CD4-positive, alpha-beta T cell (primary cell): ENCODE data around the gene FCMR. TPM values are rescaled to one million over a fixed set of nuclear protein-coding genes. Genes with fewer than 3 reads are reported as not detected.

ENCODE experiments used
- ATAC-seq: fragments of 200-7000 bp; cut with Tn5 transposase; one replicate; pipeline ENCODE4 v1.10.0; 2022; ENCODE audit warnings: mild to moderate bottlenecking; ENCODE audit not compliant: poor library complexity
- CTCF ChIA-PET: fragments of 350-600 bp; sonication (Branson Sonifier 250); formaldehyde crosslinking; loops from one replicate; lab custom pipeline; 2021; ENCODE audit warnings: antibody characterized with exemption, inconsistent platforms; lab: Charles Lee
- POLR2A ChIA-PET: fragments of 350-600 bp; sonication (Branson Sonifier 250); formaldehyde crosslinking; loops from one replicate; lab custom pipeline; 2021; ENCODE audit warnings: antibody characterized with exemption, inconsistent platforms; lab: Charles Lee
- DNase-seq, 14 experiments: peaks; one replicate each; pipeline ENCODE4 v3.0.0-alpha.2; 2013 to 2020; ENCODE audit warnings: mixed read lengths in 2 of 14
- H3K27ac ChIP-seq, 2 donors: one replicate each; pipeline versions ENCODE4 v1.5.1 to v1.7.0; 2013; ENCODE audit warnings: low read length in 2 of 2, low read depth in 1 of 2, mild to moderate bottlenecking in 1 of 2
- H3K27me3 ChIP-seq, 2 experiments: 1 replicate in 1 of 2; 2 replicates in 1 of 2; pipeline versions ENCODE4 v1.6.1 to v1.7.0; 2013; ENCODE audit warnings: low read length in 2 of 2, control low read depth in 1 of 2, mild to moderate bottlenecking in 1 of 2, moderate library complexity in 1 of 2; ENCODE audit not compliant: insufficient read depth in 2 of 2, control insufficient read depth in 1 of 2
- H3K36me3 ChIP-seq: one replicate; pipeline ENCODE4 v1.6.1; 2013; ENCODE audit warnings: low read length, control low read depth; ENCODE audit not compliant: insufficient read depth
- H3K4me1 ChIP-seq: one replicate; pipeline ENCODE4 v1.6.1; 2013; ENCODE audit warnings: low read length, control low read depth; ENCODE audit not compliant: insufficient read depth
- H3K4me3 ChIP-seq: one replicate; pipeline ENCODE4 v1.5.1; 2013; ENCODE audit warnings: mild to moderate bottlenecking, low read length, moderate library complexity
- H3K9me3 ChIP-seq, 2 experiments: 1 replicate in 1 of 2; 2 replicates in 1 of 2; pipeline versions ENCODE4 v1.6.1 to v1.7.0; 2013; ENCODE audit warnings: low read length in 2 of 2, mild to moderate bottlenecking in 2 of 2, control low read depth in 1 of 2, moderate library complexity in 1 of 2; ENCODE audit not compliant: control insufficient read depth in 1 of 2, insufficient read depth in 1 of 2
- H3K27ac Mint-ChIP-seq: one replicate; pipeline ENCODE4 v1.8.0; 2020; ENCODE audit warnings: mixed read lengths
- H3K27me3 Mint-ChIP-seq: one replicate; pipeline ENCODE4 v1.8.0; 2021; ENCODE audit warnings: mixed read lengths
- H3K36me3 Mint-ChIP-seq: one replicate; pipeline ENCODE4 v1.8.0; 2021; ENCODE audit warnings: low read depth, mixed read lengths
- H3K4me1 Mint-ChIP-seq: one replicate; pipeline ENCODE4 v1.8.0; 2021; ENCODE audit warnings: low read depth, mixed read lengths
- H3K4me3 Mint-ChIP-seq: one replicate; pipeline ENCODE4 v1.8.0; 2020; ENCODE audit warnings: mild to moderate bottlenecking, mixed read lengths
- H3K9me3 Mint-ChIP-seq: one replicate; pipeline ENCODE4 v1.8.0; 2020; ENCODE audit warnings: mixed read lengths
- CTCF ChIP-seq: fragments of 200-600 bp; IDR thresholded peaks from one replicate; pipeline ENCODE4 v1.8.0; 2022; ENCODE audit warnings: antibody characterized with exemption, mild to moderate bottlenecking
- intact Hi-C, 2 experiments: fragments of 100-400 bp; cut with DNase I in 1 of 2; cut with micrococcal nuclease in 1 of 2; formaldehyde crosslinking; loops; one replicate each; pipeline versions ENCODE4 v1.15.1 to v1.9.0; 2023 to 2025; cut with DNase I, micrococcal nuclease
- total RNA-seq, 174 experiments: library from RNA in 2 of 174; stranded (reverse) in 2 of 174; gene quantifications; one replicate each; pipeline ENCODE4 v1.2.3 and lab custom pipeline; 2021 to 2026

FCMR gene
- total RNA-seq, 2 experiments from 2014 or later, result 171 to 186 TPM

- ATAC-seq, result no peak
- DNase-seq, result no peak
- Mint-ChIP-seq H3K4me3 (no peak overlapping the region), H3K27me3 (no peaks in the 10 kb centered on the region), H3K9me3 (no peaks in the 10 kb centered on the region), H3K36me3 (no peaks in the 10 kb centered on the region), H3K4me1 (peaks cover 9% of the 10 kb centered on the region), H3K27ac (no peak overlapping the region)
- no peak for TF ChIP-seq CTCF
- no peak overlapping the region for H3K27ac ChIP-seq
- ChIA-PET CTCF (no interaction called here), POLR2A (no interaction called here)
- intact Hi-C loops, result no loop called here
- H3K27me3 ChIP-seq, result no peaks in the 10 kb centered on the region
- H3K4me3 ChIP-seq, result no peak overlapping the region
- H3K9me3 ChIP-seq, result no peaks in the 10 kb centered on the region
- no peaks in the 10 kb centered on the region for H3K36me3 ChIP-seq
- peaks cover 6% of the 10 kb centered on the region for H3K4me1 ChIP-seq
Measured at GRCh38 chr1:206957639-206958038, 35.9 kb upstream of the FCMR start.

- Mint-ChIP-seq H3K36me3 (no peaks in the 10 kb centered on the region), H3K9me3 (no peaks in the 10 kb centered on the region), H3K27ac (no peak overlapping the region), H3K4me1 (no peaks in the 10 kb centered on the region), H3K4me3 (no peak overlapping the region), H3K27me3 (no peaks in the 10 kb centered on the region)
- Histone ChIP-seq H3K27ac (no peak overlapping the region), H3K9me3 (no peaks in the 10 kb centered on the region), H3K27me3 (no peaks in the 10 kb centered on the region), H3K36me3 (no peaks in the 10 kb centered on the region), H3K4me1 (no peaks in the 10 kb centered on the region), H3K4me3 (no peak overlapping the region)
- ATAC-seq (no peak), DNase-seq (no peak)
- CTCF ChIA-PET, result no interaction called here
- no peak for TF ChIP-seq CTCF
- POLR2A ChIA-PET, result no interaction called here
- intact Hi-C loops, result no loop called here
Measured at GRCh38 chr1:206955476-206956451, 34.0 kb upstream of the FCMR start.

- no peak overlapping the region for H3K4me3 Mint-ChIP-seq
- POLR2A ChIA-PET, result no interaction called here
- DNase-seq (no peak), ATAC-seq (no peak)
- no peaks in the 10 kb centered on the region for H3K4me1 ChIP-seq
- H3K4me3 ChIP-seq, result no peak overlapping the region
- no peaks in the 10 kb centered on the region for H3K36me3 Mint-ChIP-seq
- no peaks in the 10 kb centered on the region for H3K9me3 Mint-ChIP-seq
- H3K36me3 ChIP-seq, result no peaks in the 10 kb centered on the region
- H3K4me1 Mint-ChIP-seq, result no peaks in the 10 kb centered on the region
- TF ChIP-seq CTCF, result no peak
- no peaks in the 10 kb centered on the region for H3K9me3 ChIP-seq
- no peaks in the 10 kb centered on the region for H3K27me3 Mint-ChIP-seq
- peaks cover 0 to 3% of the 10 kb centered on the region in 2 experiments for H3K27me3 ChIP-seq
- CTCF ChIA-PET, result no interaction called here
- intact Hi-C loops, result no loop called here
- no peak overlapping the region for H3K27ac Mint-ChIP-seq
- H3K27ac ChIP-seq, result no peak overlapping the region
Measured at GRCh38 chr1:206954459-206955342, 33.0 kb upstream of the FCMR start.
